Activated CD4-positive, alpha-beta T cell treated with anti-CD3 and anti-CD28 coated beads, Interleukin-2, amount 50 U/mL, for 4 hours (primary cell): ENCODE data around the gene MT1M.

Experiments used
- DNase-seq, 2 experiments: peaks; one replicate each; pipeline ENCODE4 v3.0.0-alpha.2; 2020

MT1M gene

DNA sequence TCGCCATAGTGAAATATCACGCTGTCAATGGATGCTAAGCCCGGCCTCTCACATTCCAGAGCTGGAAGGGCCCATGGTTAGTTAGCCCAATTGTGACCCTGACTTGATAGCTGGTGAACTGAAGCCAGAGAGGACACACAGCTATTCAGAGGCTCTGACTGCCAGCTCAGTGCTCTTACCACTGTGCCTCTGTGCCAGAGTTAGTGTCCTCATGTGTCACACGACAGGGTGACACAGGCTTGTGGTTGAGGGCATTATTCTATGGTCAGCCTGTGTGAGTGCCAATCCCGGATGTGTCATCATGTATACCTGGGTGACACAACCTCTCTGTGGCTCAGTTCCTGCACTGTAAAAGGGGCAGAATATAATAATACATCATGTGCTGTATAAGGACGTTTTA, 47.4 kb downstream of the MT1M start:
- no peak for DNase-seq

DNA sequence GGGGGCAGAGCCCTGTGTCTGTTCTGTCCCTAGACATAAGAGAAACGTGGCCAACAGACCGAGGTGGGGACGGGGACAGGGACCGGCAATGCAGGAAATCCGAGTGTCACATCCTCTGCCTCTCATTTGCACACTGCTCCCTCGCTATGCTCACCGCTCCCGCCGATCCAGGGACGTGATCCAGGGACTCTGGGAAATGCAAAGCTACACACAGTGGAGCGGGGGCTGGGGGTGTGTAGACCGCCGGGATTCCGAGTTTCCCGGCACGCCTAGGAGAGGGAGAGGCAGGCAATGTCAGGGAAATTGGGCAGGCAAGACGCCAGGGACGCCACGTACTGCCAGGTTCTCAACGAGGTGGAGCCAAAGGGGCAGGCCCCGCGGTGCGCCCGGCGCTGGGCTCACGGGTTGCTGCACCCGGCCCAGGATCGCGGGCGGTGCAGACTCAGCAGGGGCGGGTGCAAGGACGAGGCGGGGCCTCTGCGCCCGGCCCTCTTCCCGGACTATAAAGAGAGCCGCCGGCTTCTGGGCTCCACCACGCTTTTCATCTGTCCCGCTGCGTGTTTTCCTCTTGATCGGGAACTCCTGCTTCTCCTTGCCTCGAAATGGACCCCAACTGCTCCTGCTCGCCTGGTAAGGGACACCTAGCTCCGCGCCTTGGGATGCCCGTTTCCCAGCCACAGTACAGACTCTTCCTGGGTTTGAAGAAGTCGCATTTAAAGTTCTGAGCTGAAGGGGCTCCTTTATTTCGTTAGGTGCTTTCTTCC, 49.7 kb downstream of the MT1M start, which contains the start of gene MT1X:
Gene MT1X (plus strand): TSS at position 532 of the 764 bp plus-strand sequence. CDS start 71 bp downstream, at position 603.
- DNase-seq, result peak; percentile 76 to 77

GRCh38 chr16:56682703-56683397, 50.4 kb downstream of the MT1M start:
- DNase-seq, result no peak
